ENCODE results near the gene CPM. TPM values are rescaled to one million over a fixed set of nuclear protein-coding genes. Genes with fewer than 3 reads are reported as not detected.

Gene CPM
- total RNA-seq, 1 experiment from 2014 or later = 4.2 TPM

DNA sequence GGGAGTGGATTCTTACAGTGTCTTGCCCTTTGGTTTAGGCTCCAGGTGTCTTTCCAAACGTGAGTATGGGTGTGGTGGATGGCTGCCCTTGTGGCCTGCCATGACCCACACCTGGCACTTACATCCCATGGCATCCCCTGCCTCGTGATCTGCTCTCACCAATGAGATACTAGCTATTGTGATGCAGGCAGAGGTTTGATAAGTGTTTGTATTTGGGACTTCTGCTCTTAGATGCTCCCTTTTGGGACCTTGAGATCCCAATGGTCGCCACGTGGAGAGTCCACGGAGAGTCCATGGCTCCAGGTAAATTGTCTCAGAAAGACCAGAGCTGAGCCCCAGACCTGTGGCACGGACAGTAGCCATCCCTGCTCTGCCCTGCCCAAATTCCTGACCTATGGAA lies 62.5 kb downstream of the CPM start:
- no peak for DNase-seq
- intact Hi-C loops (cut with micrococcal nuclease; ENCODE audit: unreplicated experiment) = no loop called here
- Histone ChIP-seq H3K27me3 (ENCODE audit: insufficient read depth, low read depth) (no peaks in the 10 kb centered on the region), H3K4me1 (replicated peaks; ENCODE audit: insufficient read depth) (no peaks in the 10 kb centered on the region), H3K27ac (no peak overlapping the region), H3K36me3 (ENCODE audit: low read depth) (no peaks in the 10 kb centered on the region), H2AFZ (no peak overlapping the region), H4K20me1 (ENCODE audit: insufficient read depth) (no peaks in the 10 kb centered on the region), H3F3A (ENCODE audit: insufficient read depth, low read depth) (no peaks in the 10 kb centered on the region), H3K9me2 (ENCODE audit: insufficient read depth) (no peaks in the 10 kb centered on the region), H3K79me2 (ENCODE audit: low read depth) (no peaks in the 10 kb centered on the region), H3K4me2 (no peak overlapping the region), H3K9me3 (ENCODE audit: insufficient read depth, low read depth) (no peaks in the 10 kb centered on the region), H3K4me3 (no peak overlapping the region)
- CTCF ChIA-PET = no interaction called here
- POLR2A ChIA-PET (ENCODE audit: unreplicated experiment) = interaction anchor here (0.6 kb wide), 1 partner anchor 111 kb away, joined by 7 read pairs; no protein-coding TSS in a partner anchor
- no TSS peak for BruUV-seq (replicated peaks)
- TF ChIP-seq, protein P1, sequence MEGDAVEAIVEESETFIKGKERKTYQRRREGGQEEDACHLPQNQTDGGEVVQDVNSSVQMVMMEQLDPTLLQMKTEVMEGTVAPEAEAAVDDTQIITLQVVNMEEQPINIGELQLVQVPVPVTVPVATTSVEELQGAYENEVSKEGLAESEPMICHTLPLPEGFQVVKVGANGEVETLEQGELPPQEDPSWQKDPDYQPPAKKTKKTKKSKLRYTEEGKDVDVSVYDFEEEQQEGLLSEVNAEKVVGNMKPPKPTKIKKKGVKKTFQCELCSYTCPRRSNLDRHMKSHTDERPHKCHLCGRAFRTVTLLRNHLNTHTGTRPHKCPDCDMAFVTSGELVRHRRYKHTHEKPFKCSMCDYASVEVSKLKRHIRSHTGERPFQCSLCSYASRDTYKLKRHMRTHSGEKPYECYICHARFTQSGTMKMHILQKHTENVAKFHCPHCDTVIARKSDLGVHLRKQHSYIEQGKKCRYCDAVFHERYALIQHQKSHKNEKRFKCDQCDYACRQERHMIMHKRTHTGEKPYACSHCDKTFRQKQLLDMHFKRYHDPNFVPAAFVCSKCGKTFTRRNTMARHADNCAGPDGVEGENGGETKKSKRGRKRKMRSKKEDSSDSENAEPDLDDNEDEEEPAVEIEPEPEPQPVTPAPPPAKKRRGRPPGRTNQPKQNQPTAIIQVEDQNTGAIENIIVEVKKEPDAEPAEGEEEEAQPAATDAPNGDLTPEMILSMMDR (conservative IDR thresholded peaks at IDR 0.05) = no peak
- TF ChIP-seq EZH2 (IDR thresholded peaks at IDR 0.05; ENCODE audit: low read depth) = no peak

DNA sequence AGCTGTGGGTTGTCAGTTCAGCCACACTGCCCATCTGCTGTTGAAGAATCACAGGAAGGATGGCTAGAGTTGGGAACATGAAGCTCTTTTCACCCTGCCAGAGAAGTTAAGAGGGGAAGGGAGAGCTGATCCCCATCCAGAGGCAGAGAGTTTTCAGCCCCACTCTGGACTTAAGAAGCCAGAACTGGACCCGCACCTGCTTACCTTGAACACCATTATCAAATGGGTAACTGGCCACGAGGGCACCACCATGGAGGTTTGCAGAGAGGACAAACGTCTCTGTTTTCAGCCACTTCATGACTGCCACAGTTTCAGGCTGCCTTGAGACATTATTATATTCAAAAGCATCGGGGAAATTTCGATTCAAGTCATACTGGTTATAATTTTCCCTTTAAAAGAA lies 63.0 kb downstream of the CPM start:
- no peak overlapping the region for H3K4me2 ChIP-seq
- POLR2A ChIA-PET (ENCODE audit: unreplicated experiment) = interaction anchor here (0.6 kb wide), 1 partner anchor 111 kb away, joined by 7 read pairs; no protein-coding TSS in a partner anchor
- no peaks in the 10 kb centered on the region for H4K20me1 ChIP-seq (ENCODE audit: insufficient read depth)

DNA sequence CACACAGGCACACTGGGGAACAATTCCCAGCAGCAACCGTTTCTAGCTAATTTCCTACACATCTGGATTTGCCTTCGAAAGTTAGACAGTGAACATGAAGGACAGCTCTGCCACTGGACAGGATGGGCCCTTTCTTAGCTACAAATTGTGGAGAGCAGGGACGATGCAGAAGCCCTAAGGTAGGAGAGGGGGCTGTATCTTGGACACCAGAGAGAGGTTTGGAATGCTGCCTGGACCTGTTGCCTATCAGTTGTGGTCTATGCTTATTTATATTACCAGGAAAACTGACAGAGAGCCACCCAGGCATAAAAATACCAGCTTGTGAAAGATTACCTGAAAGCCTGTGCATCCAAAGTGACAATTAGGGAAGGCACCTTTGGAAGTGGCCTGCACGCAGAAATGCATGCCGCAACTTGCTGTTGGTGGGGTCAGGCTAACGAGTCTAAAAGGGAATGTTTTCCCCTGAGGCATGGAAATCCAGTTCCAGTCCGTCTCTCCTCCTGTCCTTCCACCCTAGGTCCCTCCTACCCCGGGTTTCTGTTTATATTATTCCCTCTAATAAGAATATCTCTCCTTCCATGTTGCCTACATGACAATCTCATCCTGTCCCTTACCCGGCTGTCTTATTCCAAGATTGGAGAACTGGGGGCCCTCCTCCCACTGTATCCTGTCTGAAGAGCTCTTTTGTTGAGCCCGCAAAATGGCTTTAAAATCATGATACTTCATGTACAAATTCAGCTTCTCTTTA lies 64.8 kb downstream of the CPM start:
- CTCF ChIA-PET = no interaction called here
- H4K20me1 ChIP-seq (ENCODE audit: insufficient read depth) = no peaks in the 10 kb centered on the region
- DNase-seq = no peak
- no peaks in the 10 kb centered on the region for H3F3A ChIP-seq (ENCODE audit: insufficient read depth, low read depth)
- H2AFZ ChIP-seq = no peak overlapping the region
- H3K4me2 ChIP-seq = no peak overlapping the region
- H3K79me2 ChIP-seq (ENCODE audit: low read depth) = no peaks in the 10 kb centered on the region
- H3K27ac ChIP-seq = no peak overlapping the region
- H3K27me3 ChIP-seq (ENCODE audit: insufficient read depth, low read depth) = no peaks in the 10 kb centered on the region
- no TSS peak for BruUV-seq (replicated peaks)
- intact Hi-C loops (cut with micrococcal nuclease; ENCODE audit: unreplicated experiment) = no loop called here
- no peaks in the 10 kb centered on the region for H3K9me3 ChIP-seq (ENCODE audit: insufficient read depth, low read depth)
- H3K4me1 ChIP-seq (replicated peaks; ENCODE audit: insufficient read depth) = no peaks in the 10 kb centered on the region
- no peak for TF ChIP-seq EZH2 (IDR thresholded peaks at IDR 0.05; ENCODE audit: low read depth)
- TF ChIP-seq, protein P1 (conservative IDR thresholded peaks at IDR 0.05) = no peak
- no peak overlapping the region for H3K4me3 ChIP-seq
- no peaks in the 10 kb centered on the region for H3K36me3 ChIP-seq (ENCODE audit: low read depth)
- POLR2A ChIA-PET (ENCODE audit: unreplicated experiment) = no interaction called here
- no peaks in the 10 kb centered on the region for H3K9me2 ChIP-seq (ENCODE audit: insufficient read depth)

More for the DNA sequence above, 63.0 kb downstream of the CPM start:
- H3K79me2 ChIP-seq (ENCODE audit: low read depth) = no peaks in the 10 kb centered on the region
- no peak overlapping the region for H3K27ac ChIP-seq
- H3K9me2 ChIP-seq (ENCODE audit: insufficient read depth) = no peaks in the 10 kb centered on the region
- no peak overlapping the region for H3K4me3 ChIP-seq
- no peaks in the 10 kb centered on the region for H3K9me3 ChIP-seq (ENCODE audit: insufficient read depth, low read depth)
- no peak for DNase-seq
- TF ChIP-seq, protein P1 (conservative IDR thresholded peaks at IDR 0.05) = no peak
- TF ChIP-seq EZH2 (IDR thresholded peaks at IDR 0.05; ENCODE audit: low read depth) = no peak
- CTCF ChIA-PET = no interaction called here
- no peak overlapping the region for H2AFZ ChIP-seq
- no peaks in the 10 kb centered on the region for H3K4me1 ChIP-seq (replicated peaks; ENCODE audit: insufficient read depth)
- no peaks in the 10 kb centered on the region for H3F3A ChIP-seq (ENCODE audit: insufficient read depth, low read depth)
- no TSS peak for BruUV-seq (replicated peaks)
- H3K27me3 ChIP-seq (ENCODE audit: insufficient read depth, low read depth) = no peaks in the 10 kb centered on the region
- H3K36me3 ChIP-seq (ENCODE audit: low read depth) = no peaks in the 10 kb centered on the region
- intact Hi-C loops (cut with micrococcal nuclease; ENCODE audit: unreplicated experiment) = no loop called here
